ENCODE results near the gene MANF. TPM values are rescaled to one million over a fixed set of nuclear protein-coding genes. Genes with fewer than 3 reads are reported as not detected.

Gene MANF
- total RNA-seq, 1 experiment from 2014 or later = 132 TPM

DNA sequence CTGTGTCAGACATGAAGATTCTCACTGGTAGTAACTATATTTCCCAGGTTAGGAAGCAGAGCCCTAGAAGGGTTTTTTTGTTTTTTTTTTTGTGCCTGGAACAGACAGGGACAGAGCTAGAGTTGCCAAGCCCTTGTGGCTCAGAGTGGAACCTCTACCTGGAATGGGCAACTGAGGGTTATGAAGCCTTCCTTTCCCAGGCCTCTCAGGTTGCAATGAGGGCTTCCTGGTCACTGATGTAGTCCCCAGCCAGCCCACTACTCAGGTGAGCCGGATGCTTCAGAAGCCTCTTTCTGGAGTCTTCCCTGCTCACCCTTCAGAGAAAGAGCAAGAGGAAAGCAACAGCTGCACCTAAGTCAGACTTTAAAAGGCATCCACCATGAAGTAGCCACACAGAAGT, 48.8 kb upstream of the MANF start:
- Histone ChIP-seq H3K4me3 (replicated peaks in 1 of 2; ENCODE audit: low read depth in 1 of 2, low read length in 2 of 2) (no peak overlapping the region), H3K9me2 (ENCODE audit: insufficient read depth) (no peaks in the 10 kb centered on the region), H3K9me3 (ENCODE audit: control insufficient read depth in 1 of 2, insufficient read depth in 1 of 2, low read depth in 1 of 2, low read length in 2 of 2) (no peaks in the 10 kb centered on the region), H3K27ac (ENCODE audit: low read depth, low read length) (no peak overlapping the region), H3K36me3 (ENCODE audit: control insufficient read depth in 1 of 2, insufficient read depth in 2 of 2, low read length in 2 of 2) (no peaks in the 10 kb centered on the region), H3K79me2 (ENCODE audit: insufficient read depth, low read length) (no peaks in the 10 kb centered on the region), H2AFZ (ENCODE audit: low read depth, low read length, poor library complexity, severe bottlenecking) (no peak overlapping the region), H3K4me1 (ENCODE audit: control insufficient read depth in 1 of 2, insufficient read depth in 2 of 2, low read length in 2 of 2) (peaks cover 27 to 30% of the 10 kb centered on the region in 2 experiments), H3K27me3 (ENCODE audit: insufficient read depth, low read length) (no peaks in the 10 kb centered on the region), H4K20me1 (ENCODE audit: insufficient read depth) (no peaks in the 10 kb centered on the region), H3K4me2 (ENCODE audit: low read length) (no peak overlapping the region), H3K9ac (ENCODE audit: low read length) (no peak overlapping the region)
- ChIA-PET RAD21 (ENCODE audit: low non-redundant PET in 1 of 2, low total read pairs in 2 of 2, uncharacterized antibody in 2 of 2, unreplicated experiment in 2 of 2) (no interaction called here), POLR2A (no interaction called here), CTCF (no interaction called here)
- DNase-seq (ENCODE audit: low read depth, low spot score) (no peak), ATAC-seq (no peak)
- TF ChIP-seq TCF7L2 (IDR thresholded peaks at IDR 0.05; ENCODE audit: borderline replicate concordance, extremely low read depth, insufficient read depth, insufficient read length) (no peak), EZH2 (IDR thresholded peaks at IDR 0.05) (no peak), POLR2A (IDR thresholded peaks at IDR 0.05; ENCODE audit: borderline replicate concordance, extremely low read depth, insufficient read depth, insufficient read length) (no peak), ZNF274 (IDR thresholded peaks at IDR 0.05; ENCODE audit: low read depth, low read length) (no peak), JUND (IDR thresholded peaks at IDR 0.05) (no peak), YY1 (IDR thresholded peaks at IDR 0.05; ENCODE audit: extremely low read depth, insufficient replicate concordance, low read depth, low read length) (no peak), ZBTB33 (IDR thresholded peaks at IDR 0.05; ENCODE audit: extremely low read depth, insufficient replicate concordance, low read length) (no peak), CEBPB (IDR thresholded peaks at IDR 0.05; ENCODE audit: low read depth) (no peak), CBX3 (IDR thresholded peaks at IDR 0.05; ENCODE audit: low read depth) (no peak), SRF (IDR thresholded peaks at IDR 0.05; ENCODE audit: low read depth) (no peak)
- TF ChIP-seq, protein P1, sequence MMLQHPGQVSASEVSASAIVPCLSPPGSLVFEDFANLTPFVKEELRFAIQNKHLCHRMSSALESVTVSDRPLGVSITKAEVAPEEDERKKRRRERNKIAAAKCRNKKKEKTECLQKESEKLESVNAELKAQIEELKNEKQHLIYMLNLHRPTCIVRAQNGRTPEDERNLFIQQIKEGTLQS (IDR thresholded peaks at IDR 0.05) = no peak
- TF ChIP-seq, protein P2, sequence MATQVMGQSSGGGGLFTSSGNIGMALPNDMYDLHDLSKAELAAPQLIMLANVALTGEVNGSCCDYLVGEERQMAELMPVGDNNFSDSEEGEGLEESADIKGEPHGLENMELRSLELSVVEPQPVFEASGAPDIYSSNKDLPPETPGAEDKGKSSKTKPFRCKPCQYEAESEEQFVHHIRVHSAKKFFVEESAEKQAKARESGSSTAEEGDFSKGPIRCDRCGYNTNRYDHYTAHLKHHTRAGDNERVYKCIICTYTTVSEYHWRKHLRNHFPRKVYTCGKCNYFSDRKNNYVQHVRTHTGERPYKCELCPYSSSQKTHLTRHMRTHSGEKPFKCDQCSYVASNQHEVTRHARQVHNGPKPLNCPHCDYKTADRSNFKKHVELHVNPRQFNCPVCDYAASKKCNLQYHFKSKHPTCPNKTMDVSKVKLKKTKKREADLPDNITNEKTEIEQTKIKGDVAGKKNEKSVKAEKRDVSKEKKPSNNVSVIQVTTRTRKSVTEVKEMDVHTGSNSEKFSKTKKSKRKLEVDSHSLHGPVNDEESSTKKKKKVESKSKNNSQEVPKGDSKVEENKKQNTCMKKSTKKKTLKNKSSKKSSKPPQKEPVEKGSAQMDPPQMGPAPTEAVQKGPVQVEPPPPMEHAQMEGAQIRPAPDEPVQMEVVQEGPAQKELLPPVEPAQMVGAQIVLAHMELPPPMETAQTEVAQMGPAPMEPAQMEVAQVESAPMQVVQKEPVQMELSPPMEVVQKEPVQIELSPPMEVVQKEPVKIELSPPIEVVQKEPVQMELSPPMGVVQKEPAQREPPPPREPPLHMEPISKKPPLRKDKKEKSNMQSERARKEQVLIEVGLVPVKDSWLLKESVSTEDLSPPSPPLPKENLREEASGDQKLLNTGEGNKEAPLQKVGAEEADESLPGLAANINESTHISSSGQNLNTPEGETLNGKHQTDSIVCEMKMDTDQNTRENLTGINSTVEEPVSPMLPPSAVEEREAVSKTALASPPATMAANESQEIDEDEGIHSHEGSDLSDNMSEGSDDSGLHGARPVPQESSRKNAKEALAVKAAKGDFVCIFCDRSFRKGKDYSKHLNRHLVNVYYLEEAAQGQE (IDR thresholded peaks at IDR 0.05; ENCODE audit: low read depth) = no peak
- TF ChIP-seq, protein P3, sequence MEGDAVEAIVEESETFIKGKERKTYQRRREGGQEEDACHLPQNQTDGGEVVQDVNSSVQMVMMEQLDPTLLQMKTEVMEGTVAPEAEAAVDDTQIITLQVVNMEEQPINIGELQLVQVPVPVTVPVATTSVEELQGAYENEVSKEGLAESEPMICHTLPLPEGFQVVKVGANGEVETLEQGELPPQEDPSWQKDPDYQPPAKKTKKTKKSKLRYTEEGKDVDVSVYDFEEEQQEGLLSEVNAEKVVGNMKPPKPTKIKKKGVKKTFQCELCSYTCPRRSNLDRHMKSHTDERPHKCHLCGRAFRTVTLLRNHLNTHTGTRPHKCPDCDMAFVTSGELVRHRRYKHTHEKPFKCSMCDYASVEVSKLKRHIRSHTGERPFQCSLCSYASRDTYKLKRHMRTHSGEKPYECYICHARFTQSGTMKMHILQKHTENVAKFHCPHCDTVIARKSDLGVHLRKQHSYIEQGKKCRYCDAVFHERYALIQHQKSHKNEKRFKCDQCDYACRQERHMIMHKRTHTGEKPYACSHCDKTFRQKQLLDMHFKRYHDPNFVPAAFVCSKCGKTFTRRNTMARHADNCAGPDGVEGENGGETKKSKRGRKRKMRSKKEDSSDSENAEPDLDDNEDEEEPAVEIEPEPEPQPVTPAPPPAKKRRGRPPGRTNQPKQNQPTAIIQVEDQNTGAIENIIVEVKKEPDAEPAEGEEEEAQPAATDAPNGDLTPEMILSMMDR (IDR thresholded peaks at IDR 0.05 in 2 of 3, conservative IDR thresholded peaks at IDR 0.05 in 1 of 3; ENCODE audit: borderline replicate concordance in 1 of 3, insufficient read depth in 1 of 3, low read depth in 2 of 3, low read length in 2 of 3) = no peak
- intact Hi-C loops (cut with micrococcal nuclease) = no loop called here
- no TSS peak for BruUV-seq (replicated peaks)
